ENCODE data around the gene AP5S1. TPM values are rescaled to one million over a fixed set of nuclear protein-coding genes. Genes with fewer than 3 reads are reported as not detected.
"Not testable (repeated sequence)": the region's sequence is repeated elsewhere in the genome, so short reads cannot be mapped to it uniquely, and the experiment has no call there.

AP5S1 gene
- 14.1 and 14.9 TPM in 2 replicates for total RNA-seq (2014; rRNA removed; shearing (Covaris generic))

- DNase-seq (ENCODE audit: low read depth), result peak; percentile 97
These were observed at the start of gene AP5S1 for GRCh38 chr20:3820048-3820900. Gene AP5S1 (plus strand): TSS chr20:3820547. CDS start chr20:3822118, 1,571 bp downstream.

DNA sequence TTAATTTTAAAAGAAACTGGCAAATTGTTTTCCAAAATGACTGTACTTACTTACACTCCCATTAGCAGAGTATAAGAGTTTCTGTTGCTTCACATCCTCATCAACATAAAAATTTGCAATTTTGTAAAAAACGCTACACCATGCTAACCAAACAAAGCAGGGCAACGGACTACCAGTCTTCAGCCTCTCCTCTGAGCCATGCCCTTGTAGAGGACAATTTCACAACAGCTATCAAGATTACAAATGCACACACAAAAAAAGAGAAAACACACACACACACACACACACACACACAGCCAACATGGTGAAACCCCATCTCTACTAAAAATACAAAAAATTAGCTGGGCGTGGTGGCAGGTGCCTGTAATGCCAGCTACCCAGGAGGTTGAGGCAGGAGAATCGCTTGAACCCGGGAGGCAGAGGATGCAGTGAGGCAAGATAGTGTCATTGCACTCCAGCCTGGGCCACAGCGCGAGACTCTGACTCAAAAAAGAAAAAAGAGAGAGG is 48.7 kb upstream of the AP5S1 start:
- no peak for DNase-seq (ENCODE audit: low read depth)

DNA sequence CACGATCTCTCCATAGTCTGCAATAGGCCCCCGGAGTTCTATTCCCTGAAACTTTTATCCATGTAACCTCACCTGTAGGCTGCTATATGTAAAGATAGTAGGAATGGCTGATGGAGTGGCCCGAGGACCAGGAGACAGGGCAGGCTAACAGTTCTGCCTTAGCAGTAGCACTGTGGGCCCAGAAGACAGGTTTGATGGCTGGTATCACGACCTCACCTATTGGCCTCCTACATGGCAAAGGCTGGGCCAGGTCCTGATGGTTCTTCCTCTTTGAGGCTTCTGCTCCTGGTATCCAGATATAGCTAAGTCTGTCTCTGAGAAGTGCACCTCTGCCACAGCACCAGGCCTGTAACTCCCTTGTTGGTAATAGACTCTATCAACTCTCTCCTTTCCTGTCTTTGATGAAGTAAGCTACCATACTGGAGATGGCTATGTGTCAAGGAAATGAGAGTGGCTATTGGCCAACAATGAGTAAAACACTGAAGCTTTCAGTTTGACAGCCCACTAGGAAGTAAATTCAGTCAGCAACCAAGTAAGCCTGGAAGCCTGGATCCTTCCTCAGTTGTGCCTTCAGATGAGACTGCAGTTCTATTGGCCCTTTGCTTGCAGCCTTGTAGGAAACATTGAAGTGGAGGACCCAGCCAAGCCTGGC is 44.8 kb upstream of the AP5S1 start:
- no peak for DNase-seq (ENCODE audit: low read depth)

- no peak for DNase-seq (ENCODE audit: low read depth)
These were observed 43.0 kb upstream of the AP5S1 start for GRCh38 chr20:3777381-3777715.

DNA sequence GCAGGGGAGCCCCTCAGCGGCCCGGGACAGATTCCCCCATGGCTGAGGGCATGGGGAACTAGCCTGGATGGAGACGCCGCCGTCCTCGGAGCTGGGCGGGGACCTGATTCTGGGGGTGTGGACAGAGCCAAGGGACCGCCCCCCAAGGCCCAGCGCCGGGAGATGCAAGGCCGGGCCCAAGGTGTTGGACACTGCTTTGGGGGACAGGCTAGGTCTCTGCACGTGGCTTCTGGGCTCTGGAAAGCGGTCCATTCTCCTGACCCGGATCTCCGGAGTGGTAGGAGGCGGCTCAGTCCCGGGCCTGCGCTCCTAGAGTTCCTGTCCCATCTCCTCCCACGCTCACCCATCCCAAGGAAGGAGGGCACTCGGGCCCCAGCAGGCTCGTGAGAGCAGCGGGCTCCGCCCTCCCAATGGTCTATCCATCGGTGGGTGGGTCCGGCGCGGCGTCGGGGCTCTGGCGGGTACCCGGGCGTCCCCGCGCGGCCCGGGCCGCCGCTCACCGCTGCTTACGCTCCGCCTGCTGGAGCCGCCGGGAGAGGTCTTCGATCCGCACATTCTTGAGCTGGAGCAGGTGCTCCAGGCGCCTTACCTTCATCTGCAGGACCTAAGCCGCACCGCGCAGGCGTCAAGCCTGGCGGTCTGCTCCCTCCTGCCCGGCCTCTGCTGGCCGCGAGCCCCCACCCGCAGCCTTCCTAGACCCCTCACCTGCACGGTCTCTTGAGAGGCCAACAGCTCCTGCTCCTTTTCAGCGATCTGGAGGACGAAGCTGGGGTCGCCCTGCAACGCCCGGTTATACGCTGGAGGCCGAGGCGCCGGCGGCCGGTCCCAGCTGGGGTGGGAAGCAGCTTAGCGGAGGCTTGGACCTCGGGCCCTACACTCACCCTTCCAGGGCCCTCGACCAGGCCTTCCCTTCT is 42.4 kb upstream of the AP5S1 start:
- DNase-seq (ENCODE audit: low read depth), result peak; percentile 59

GRCh38 chr20:3778976-3779375 is 41.4 kb upstream of the AP5S1 start:
- no peak for DNase-seq (ENCODE audit: low read depth)

DNA sequence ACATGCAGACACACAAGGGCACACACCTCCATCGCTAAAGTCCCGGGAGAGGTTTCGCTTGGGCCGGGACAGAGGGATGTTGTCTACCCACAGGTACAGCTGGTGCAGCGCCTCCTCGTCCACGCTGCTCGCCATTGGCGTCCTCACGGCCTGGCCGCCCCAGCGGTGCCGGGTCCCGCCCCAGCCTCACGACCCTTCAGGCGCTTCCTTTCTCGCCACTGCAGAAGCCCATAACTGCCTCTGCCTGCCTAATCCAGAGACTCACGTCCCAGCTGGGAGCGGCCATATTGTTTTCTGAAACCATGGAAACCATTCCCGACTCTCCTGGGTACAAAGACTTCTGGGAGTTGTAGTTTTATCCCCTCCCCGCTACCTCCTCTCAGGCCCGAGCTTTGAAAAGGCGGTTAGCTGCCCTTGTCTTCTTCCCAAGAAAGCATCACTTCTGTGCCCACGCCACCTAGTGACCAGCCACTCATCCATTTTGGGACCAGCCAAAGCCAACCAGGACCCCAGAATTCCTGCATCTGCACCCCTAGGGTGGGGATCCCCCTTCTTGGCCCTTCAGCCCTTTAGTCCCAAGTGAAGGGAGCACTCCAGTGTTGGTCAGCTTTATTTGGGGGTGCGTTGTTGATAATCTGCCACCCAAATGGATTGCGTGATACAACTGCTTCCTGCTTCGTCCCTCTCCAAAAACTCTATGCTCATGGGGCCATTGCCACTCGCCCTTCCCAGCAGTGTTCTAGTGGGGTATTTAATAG is 39.0 kb upstream of the AP5S1 start, which contains the start of gene SPEF1:
Gene SPEF1 (minus strand): TSS at position 296 of the 758 bp plus-strand sequence. CDS start 161 bp downstream, at position 135.
- DNase-seq (ENCODE audit: low read depth), result peak; percentile 92

- DNase-seq (ENCODE audit: low read depth), result no peak
These were observed 37.8 kb upstream of the AP5S1 start for GRCh38 chr20:3782597-3782996.

- no peak for DNase-seq (ENCODE audit: low read depth)
These were observed 37.3 kb upstream of the AP5S1 start for GRCh38 chr20:3783068-3783489.

GRCh38 chr20:3783511-3784195 is 36.7 kb upstream of the AP5S1 start:
- DNase-seq (ENCODE audit: low read depth), result no peak

DNA sequence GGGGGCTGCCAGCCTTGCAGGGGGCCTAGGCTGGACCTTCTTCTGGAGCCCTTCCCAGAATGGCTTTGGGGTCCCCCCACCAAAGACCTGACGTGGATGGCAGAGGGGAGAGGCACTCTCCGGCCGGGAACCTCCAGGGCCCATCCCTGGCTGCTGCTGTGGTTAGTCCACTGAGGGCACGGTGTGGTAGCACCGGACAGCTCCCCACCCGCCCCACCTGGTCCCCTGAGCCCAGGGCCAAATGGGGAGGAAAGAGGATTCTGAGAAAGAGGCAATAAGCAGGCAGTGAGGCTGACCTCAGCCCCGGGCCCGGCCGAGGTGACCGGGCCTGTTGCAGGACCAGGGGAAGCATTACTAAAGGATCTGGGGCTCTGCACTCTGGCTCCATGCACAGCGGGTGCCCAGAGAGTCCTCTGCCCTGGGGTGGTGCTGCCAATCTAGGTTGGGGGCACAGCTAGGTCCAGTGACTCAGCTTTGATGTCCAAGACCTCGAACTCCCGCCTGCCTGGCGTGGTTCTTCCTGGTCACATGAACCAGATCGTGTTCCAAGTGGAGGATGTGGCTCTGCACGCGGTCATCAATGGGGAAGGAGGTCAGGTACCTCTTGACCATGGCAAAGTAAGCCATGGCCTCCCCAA is 36.0 kb upstream of the AP5S1 start:
- no peak for DNase-seq (ENCODE audit: low read depth)

DNA sequence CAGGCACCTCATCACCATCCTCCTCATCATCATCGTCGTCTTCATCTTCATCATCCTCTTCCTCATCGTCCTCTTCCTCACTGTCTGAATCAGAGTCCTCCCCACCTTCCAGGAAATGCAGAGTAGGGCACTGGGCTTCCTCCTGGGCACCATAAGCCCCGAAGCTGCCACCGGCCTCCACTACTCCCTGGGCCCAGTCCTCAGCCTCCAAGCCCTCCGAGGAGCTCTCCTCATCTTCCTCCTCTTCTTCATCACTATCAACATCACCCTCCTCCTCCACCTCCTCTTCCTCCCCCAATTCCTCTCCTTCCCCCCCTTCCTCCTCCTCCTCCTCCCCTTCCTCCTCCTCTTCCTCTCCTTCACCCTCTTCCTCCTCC is 35.5 kb upstream of the AP5S1 start:
- no peak for DNase-seq (ENCODE audit: low read depth)

- peak; percentile 32 for DNase-seq (ENCODE audit: low read depth)
These were observed 34.9 kb upstream of the AP5S1 start for GRCh38 chr20:3785240-3786125.

GRCh38 chr20:3786126-3786484 is 34.2 kb upstream of the AP5S1 start:
- peak; percentile 67 for DNase-seq (ENCODE audit: low read depth)

GRCh38 chr20:3786665-3787323 is 33.6 kb upstream of the AP5S1 start, which contains the start of gene CENPB:
Gene CENPB (minus strand): TSS chr20:3786740. CDS start chr20:3786483, 257 bp downstream.
- peak; percentile 93 for DNase-seq (ENCODE audit: low read depth)

GRCh38 chr20:3787324-3788014 is 32.9 kb upstream of the AP5S1 start:
- DNase-seq (ENCODE audit: low read depth), result no peak

GRCh38 chr20:3788685-3789155 is 31.6 kb upstream of the AP5S1 start:
- DNase-seq (ENCODE audit: low read depth), result peak; percentile 41

DNA sequence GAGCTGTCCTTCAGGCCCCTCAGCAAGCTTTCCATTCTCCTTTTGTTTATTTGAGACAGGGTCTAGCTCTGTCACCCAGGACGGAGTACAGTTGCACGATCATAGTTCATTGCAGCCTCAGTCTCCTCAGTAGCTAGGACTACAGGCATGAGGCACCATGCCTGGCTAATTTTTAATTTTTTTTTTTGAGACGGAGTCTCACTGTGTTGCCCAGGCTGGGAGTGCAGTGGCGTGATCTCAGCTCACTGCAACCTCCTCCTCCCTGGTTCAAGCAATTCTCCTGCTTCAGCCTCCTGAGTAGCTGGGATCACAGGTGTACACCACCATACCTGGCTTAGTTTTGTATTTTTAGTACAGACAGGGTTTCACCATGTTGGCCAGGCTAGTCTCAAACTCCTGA is 31.1 kb upstream of the AP5S1 start:
- not testable (repeated sequence) for DNase-seq (ENCODE audit: low read depth)
